Gastroesophageal sphincter (tissue), 3 donors: Measurements from ENCODE around the gene EXOC4.

Source experiments
- EP300 ChIP-seq: sonication (generic); formaldehyde crosslinking; IDR thresholded peaks from one replicate; pipeline ENCODE4 v1.6.1; 2017; ENCODE audit warnings: antibody characterized with exemption, mild to moderate bottlenecking
- POLR2A ChIP-seq, 2 donors: fragments of 450-650 bp; IDR thresholded peaks; one replicate each; pipeline ENCODE4 v1.6.1; 2017; ENCODE audit warnings: antibody characterized with exemption in 2 of 2, mild to moderate bottlenecking in 2 of 2, moderate library complexity in 1 of 2
- POLR2AphosphoS5 ChIP-seq: sonication (generic); formaldehyde crosslinking; IDR thresholded peaks from one replicate; pipeline ENCODE4 v1.6.1; 2017; ENCODE audit warnings: antibody characterized with exemption
- TF ChIP-seq, protein P1 (sequence below), 4 experiments: fragments of 200-600 bp in 2 of 4; fragments of 450-650 bp in 2 of 4; sonication (generic) in 1 of 4; IDR thresholded peaks; one replicate each; pipeline ENCODE4 v1.5.1; 2017 to 2019; ENCODE audit warnings: antibody characterized with exemption in 4 of 4, mild to moderate bottlenecking in 2 of 4, moderate library complexity in 2 of 4

DNA sequence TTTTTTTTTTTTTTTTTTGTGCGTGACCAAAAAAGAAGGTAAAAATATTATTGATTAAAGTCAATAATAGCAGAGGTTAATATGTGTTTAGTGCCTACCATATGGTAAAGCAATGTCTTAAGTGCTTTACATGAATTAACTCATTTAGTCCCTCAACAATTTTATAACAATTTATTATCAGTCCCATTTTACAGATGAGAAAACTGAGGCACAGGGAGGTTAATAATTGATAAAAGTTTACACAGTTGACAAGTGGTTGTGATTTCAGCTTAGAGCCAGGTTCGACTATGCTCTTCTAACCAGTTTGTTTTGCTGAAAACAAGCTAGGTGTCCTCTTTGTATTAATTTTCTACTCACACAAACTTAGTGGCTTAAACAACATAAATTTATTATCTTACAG, 67.0 kb downstream of the EXOC4 start:
- TF ChIP-seq, protein P1, sequence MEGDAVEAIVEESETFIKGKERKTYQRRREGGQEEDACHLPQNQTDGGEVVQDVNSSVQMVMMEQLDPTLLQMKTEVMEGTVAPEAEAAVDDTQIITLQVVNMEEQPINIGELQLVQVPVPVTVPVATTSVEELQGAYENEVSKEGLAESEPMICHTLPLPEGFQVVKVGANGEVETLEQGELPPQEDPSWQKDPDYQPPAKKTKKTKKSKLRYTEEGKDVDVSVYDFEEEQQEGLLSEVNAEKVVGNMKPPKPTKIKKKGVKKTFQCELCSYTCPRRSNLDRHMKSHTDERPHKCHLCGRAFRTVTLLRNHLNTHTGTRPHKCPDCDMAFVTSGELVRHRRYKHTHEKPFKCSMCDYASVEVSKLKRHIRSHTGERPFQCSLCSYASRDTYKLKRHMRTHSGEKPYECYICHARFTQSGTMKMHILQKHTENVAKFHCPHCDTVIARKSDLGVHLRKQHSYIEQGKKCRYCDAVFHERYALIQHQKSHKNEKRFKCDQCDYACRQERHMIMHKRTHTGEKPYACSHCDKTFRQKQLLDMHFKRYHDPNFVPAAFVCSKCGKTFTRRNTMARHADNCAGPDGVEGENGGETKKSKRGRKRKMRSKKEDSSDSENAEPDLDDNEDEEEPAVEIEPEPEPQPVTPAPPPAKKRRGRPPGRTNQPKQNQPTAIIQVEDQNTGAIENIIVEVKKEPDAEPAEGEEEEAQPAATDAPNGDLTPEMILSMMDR (IDR thresholded peaks at IDR 0.05), result no peak
- TF ChIP-seq POLR2A (IDR thresholded peaks at IDR 0.05) (no peak), POLR2AphosphoS5 (no peak), EP300 (no peak)
